NB4 (cell line): ENCODE results near the gene IL36G.

Experiments used
- DNase-seq: peaks from one replicate; pipeline ENCODE4 v3.0.0; 2010; ENCODE audit warnings: low read depth
- H3K4me3 ChIP-seq: one replicate; pipeline ENCODE4 v1.5.1; 2011; ENCODE audit warnings: mild to moderate bottlenecking, low read depth, low read length, moderate library complexity
- CTCF ChIP-seq: IDR thresholded peaks from one replicate; pipeline ENCODE4 v1.5.1; 2012; ENCODE audit warnings: low read depth, low read length
- MYC ChIP-seq: IDR thresholded peaks from 2 replicates; pipeline ENCODE4 v1.6.1; 2011; ENCODE audit warnings: low read depth, low read length
- POLR2A ChIP-seq: IDR thresholded peaks from 2 replicates; pipeline ENCODE4 v1.6.1; 2011; ENCODE audit warnings: mild to moderate bottlenecking; ENCODE audit not compliant: insufficient read length; ENCODE audit errors: extremely low read depth
- TF ChIP-seq, protein P1 (sequence below): IDR thresholded peaks from 2 replicates; pipeline ENCODE4 v1.6.1; 2011; ENCODE audit warnings: low read depth, low read length

IL36G gene

GRCh38 chr2:113012436-113013335 is 34.9 kb downstream of the IL36G start:
- TF ChIP-seq CTCF (no peak), MYC (no peak), POLR2A (no peak)
- TF ChIP-seq, protein P1, sequence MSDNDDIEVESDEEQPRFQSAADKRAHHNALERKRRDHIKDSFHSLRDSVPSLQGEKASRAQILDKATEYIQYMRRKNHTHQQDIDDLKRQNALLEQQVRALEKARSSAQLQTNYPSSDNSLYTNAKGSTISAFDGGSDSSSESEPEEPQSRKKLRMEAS = no peak
- DNase-seq = no peak
- H3K4me3 ChIP-seq = no peak overlapping the region

DNA sequence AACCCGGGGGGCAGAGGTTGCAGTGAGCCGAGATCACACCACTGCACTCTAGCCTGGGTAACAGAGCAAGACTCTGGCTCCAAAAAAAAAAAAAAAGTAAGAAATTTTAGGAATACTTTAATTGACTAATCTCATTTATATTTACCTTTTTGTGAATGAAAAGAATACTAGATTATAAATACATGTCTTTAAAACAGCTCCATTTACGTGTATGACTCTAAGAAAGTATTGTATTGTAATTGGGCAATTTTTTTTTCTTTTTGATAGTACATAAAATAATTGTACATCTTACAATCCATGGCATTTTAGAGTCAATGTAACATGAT is 35.5 kb downstream of the IL36G start:
- TF ChIP-seq CTCF (no peak), POLR2A (no peak), MYC (no peak)
- TF ChIP-seq, protein P1 = no peak
- no peak for DNase-seq
- no peak overlapping the region for H3K4me3 ChIP-seq

DNA sequence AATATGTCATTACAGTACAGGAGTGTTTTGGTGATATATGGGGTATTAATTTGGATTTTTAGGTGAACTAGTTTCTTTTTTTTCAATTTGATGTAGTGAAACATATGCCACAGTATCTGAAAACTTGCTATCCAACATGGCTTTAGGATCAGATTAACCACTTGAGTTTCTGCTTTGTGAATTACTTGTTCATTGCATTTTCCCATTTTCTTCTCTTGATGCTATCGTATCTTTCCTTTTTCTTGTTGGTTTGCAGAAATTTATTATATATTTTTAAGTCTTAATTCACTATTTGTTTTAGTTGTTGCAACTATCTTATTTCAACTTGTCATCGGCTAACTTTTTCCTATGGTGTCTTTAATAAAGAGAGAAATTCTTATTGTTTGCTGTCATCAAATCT is 36.3 kb downstream of the IL36G start:
- DNase-seq = no peak
- TF ChIP-seq CTCF = no peak
- TF ChIP-seq MYC = no peak
- no peak for TF ChIP-seq POLR2A
- TF ChIP-seq, protein P1 = no peak
- H3K4me3 ChIP-seq = no peak overlapping the region

- TF ChIP-seq POLR2A (no peak), CTCF (no peak)
- H3K4me3 ChIP-seq = no peak overlapping the region
- DNase-seq = no peak
Observed at GRCh38 chr2:113015042-113015441, 37.2 kb downstream of the IL36G start.

GRCh38 chr2:113015655-113016054 is 37.8 kb downstream of the IL36G start:
- TF ChIP-seq, protein P1 = no peak
- TF ChIP-seq POLR2A = no peak
- DNase-seq = no peak
- H3K4me3 ChIP-seq = no peak overlapping the region

DNA sequence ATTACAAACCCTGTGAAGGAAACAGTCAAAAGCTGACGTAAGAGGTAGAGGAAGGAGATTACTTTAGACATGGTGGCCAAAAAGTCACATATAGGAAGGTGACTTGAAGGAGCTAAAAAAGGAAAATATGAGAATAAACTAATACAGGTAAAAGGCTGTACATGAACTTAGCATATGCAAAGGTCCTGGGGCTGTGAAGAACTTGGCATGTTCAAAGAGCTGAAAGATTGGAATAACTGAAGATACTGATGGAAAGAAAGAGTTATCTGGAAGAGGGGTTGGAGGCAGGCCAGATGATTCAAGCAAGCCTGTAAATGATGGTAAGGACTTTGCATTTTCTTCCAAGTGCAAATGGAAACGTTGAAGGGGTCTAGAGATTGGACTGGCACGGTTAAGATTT is 40.7 kb downstream of the IL36G start:
- H3K4me3 ChIP-seq = no peak overlapping the region
- DNase-seq = no peak
- TF ChIP-seq POLR2A = no peak
- no peak for TF ChIP-seq CTCF
- no peak for TF ChIP-seq MYC
- TF ChIP-seq, protein P1 = no peak
